Measurements from ENCODE around the gene PLA2G4B. TPM values are rescaled to one million over a fixed set of nuclear protein-coding genes. Genes with fewer than 3 reads are reported as not detected.

PLA2G4B gene
- total RNA-seq, 1 donor from 2014 or later, result 8.2 TPM

GRCh38 chr15:41804916-41805666, 33.6 kb upstream of the PLA2G4B start:
- no peak overlapping the region for H3K4me3 ChIP-seq (ENCODE audit: low read depth, low read length)
- H3K36me3 ChIP-seq (ENCODE audit: control insufficient read depth, insufficient read depth, low read length), result no peaks in the 10 kb centered on the region
- no peak for FAIRE-seq
- TF ChIP-seq CTCF (IDR thresholded peaks at IDR 0.05; ENCODE audit: insufficient read depth, low read length, severe bottlenecking), result no peak
- DNase-seq (ENCODE audit: low read depth), result peak; percentile 58
- no peaks in the 10 kb centered on the region for H3K27me3 ChIP-seq (ENCODE audit: control insufficient read depth, insufficient read depth, low read length)

GRCh38 chr15:41805711-41806110, 32.9 kb upstream of the PLA2G4B start:
- FAIRE-seq, result peak; percentile 58

GRCh38 chr15:41806291-41807181, 32.1 kb upstream of the PLA2G4B start:
- FAIRE-seq (peak; percentile 90), DNase-seq (ENCODE audit: low read depth) (peak; percentile 93)

More at GRCh38 chr15:41805711-41806110, 32.9 kb upstream of the PLA2G4B start:
- H3K36me3 ChIP-seq (ENCODE audit: control insufficient read depth, insufficient read depth, low read length), result peaks cover 1% of the 10 kb centered on the region
- H3K4me3 ChIP-seq (ENCODE audit: low read depth, low read length), result no peak overlapping the region
- H3K27me3 ChIP-seq (ENCODE audit: control insufficient read depth, insufficient read depth, low read length), result no peaks in the 10 kb centered on the region
- TF ChIP-seq CTCF (IDR thresholded peaks at IDR 0.05; ENCODE audit: insufficient read depth, low read length, severe bottlenecking), result no peak
- DNase-seq (ENCODE audit: low read depth), result no peak

GRCh38 chr15:41809121-41809520, 29.5 kb upstream of the PLA2G4B start:
- Histone ChIP-seq H3K4me3 (ENCODE audit: low read depth, low read length) (no peak overlapping the region), H3K27me3 (ENCODE audit: control insufficient read depth, insufficient read depth, low read length) (no peaks in the 10 kb centered on the region), H3K36me3 (ENCODE audit: control insufficient read depth, insufficient read depth, low read length) (peaks cover 23% of the 10 kb centered on the region)
- no peak for TF ChIP-seq CTCF (IDR thresholded peaks at IDR 0.05; ENCODE audit: insufficient read depth, low read length, severe bottlenecking)
- DNase-seq (ENCODE audit: low read depth) (no peak), FAIRE-seq (no peak)

More at GRCh38 chr15:41806291-41807181, 32.1 kb upstream of the PLA2G4B start:
- no peak overlapping the region for H3K4me3 ChIP-seq (ENCODE audit: low read depth, low read length)
- H3K27me3 ChIP-seq (ENCODE audit: control insufficient read depth, insufficient read depth, low read length), result no peaks in the 10 kb centered on the region
- peak; percentile 68 for TF ChIP-seq CTCF (IDR thresholded peaks at IDR 0.05; ENCODE audit: insufficient read depth, low read length, severe bottlenecking)
- H3K36me3 ChIP-seq (ENCODE audit: control insufficient read depth, insufficient read depth, low read length), result peaks cover 3% of the 10 kb centered on the region

GRCh38 chr15:41809526-41810220, 29.0 kb upstream of the PLA2G4B start:
- FAIRE-seq (no peak), DNase-seq (ENCODE audit: low read depth) (no peak)
- Histone ChIP-seq H3K4me3 (ENCODE audit: low read depth, low read length) (no peak overlapping the region), H3K36me3 (ENCODE audit: control insufficient read depth, insufficient read depth, low read length) (peaks cover 27% of the 10 kb centered on the region), H3K27me3 (ENCODE audit: control insufficient read depth, insufficient read depth, low read length) (no peaks in the 10 kb centered on the region)
- TF ChIP-seq CTCF (IDR thresholded peaks at IDR 0.05; ENCODE audit: insufficient read depth, low read length, severe bottlenecking), result no peak
